HEK293 (cell line): ENCODE results near the gene GPX4.

Experiments used
- CTCF ChIA-PET: fragments of 350-600 bp; formaldehyde crosslinking; extraction: SDS; loops from one replicate; lab custom pipeline; 2021; ENCODE audit warnings: antibody characterized with exemption; lab: Yijun Ruan, JAX
- POLR2A ChIA-PET: fragments of 300-600 bp; formaldehyde crosslinking; extraction: SDS; loops from one replicate; lab custom pipeline; 2020; ENCODE audit warnings: antibody characterized with exemption, inconsistent platforms; lab: Yijun Ruan, JAX
- H3K27ac ChIP-seq: fragments of 200-500 bp; sonication (Bioruptor generic); 2 replicates; pipeline ENCODE4 v1.5.1; 2014; ENCODE audit warnings: low read depth, low read length, control low read depth, inconsistent platforms; ENCODE audit errors: extremely low read depth
- H3K36me3 ChIP-seq, 2 experiments: fragments of 200-500 bp in 1 of 2; sonication (Bioruptor generic) in 1 of 2; 1 replicate in 1 of 2; 2 replicates in 1 of 2; pipeline ENCODE4 v1.5.1; 2014 to 2017; ENCODE audit warnings: inconsistent platforms in 2 of 2, low read length in 2 of 2; ENCODE audit not compliant: control insufficient read depth in 2 of 2, insufficient read depth in 1 of 2
- H3K4me1 ChIP-seq: fragments of 200-500 bp; sonication (Bioruptor generic); 2 replicates; pipeline ENCODE4 v1.5.1; 2014; ENCODE audit warnings: mild to moderate bottlenecking, low read length, inconsistent platforms; ENCODE audit not compliant: control insufficient read depth, insufficient read depth
- H3K4me3 ChIP-seq: 2 replicates; pipeline ENCODE4 v1.5.1; 2011; ENCODE audit warnings: low read depth, mild to moderate bottlenecking, control low read depth, low read length, moderate library complexity
- H3K9me3 ChIP-seq: fragments of 200-500 bp; sonication (Bioruptor generic); 2 replicates; pipeline ENCODE4 v1.5.1; 2014; ENCODE audit warnings: low read depth, low read length, inconsistent platforms; ENCODE audit not compliant: control insufficient read depth, insufficient read depth
- GLIS1 ChIP-seq: fragments of 450-650 bp; formaldehyde crosslinking; IDR thresholded peaks from 2 replicates; pipeline ENCODE4 v1.5.1; 2016; ENCODE audit warnings: missing biosample characterization, missing genetic modification characterization
- GLIS2 ChIP-seq: fragments of 450-650 bp; formaldehyde crosslinking; IDR thresholded peaks from 2 replicates; pipeline ENCODE4 v1.5.1; 2016; ENCODE audit warnings: missing biosample characterization, missing genetic modification characterization
- HIC1 ChIP-seq: fragments of 450-650 bp; formaldehyde crosslinking; IDR thresholded peaks from 2 replicates; pipeline ENCODE4 v1.5.1; 2016; ENCODE audit warnings: missing biosample characterization, missing genetic modification characterization
- PRDM10 ChIP-seq: fragments of 450-650 bp; formaldehyde crosslinking; IDR thresholded peaks from 2 replicates; pipeline ENCODE4 v1.5.1; 2016; ENCODE audit warnings: missing biosample characterization, missing genetic modification characterization
- RBAK ChIP-seq: fragments of 450-650 bp; formaldehyde crosslinking; IDR thresholded peaks from 2 replicates; pipeline ENCODE4 v1.5.1; 2016; ENCODE audit warnings: missing biosample characterization, missing genetic modification characterization
- ZNF560 ChIP-seq: fragments of 450-650 bp; formaldehyde crosslinking; IDR thresholded peaks from 2 replicates; pipeline ENCODE4 v1.5.1; 2017; ENCODE audit warnings: missing biosample characterization, missing genetic modification characterization, borderline replicate concordance
- ZNF600 ChIP-seq: fragments of 450-650 bp; formaldehyde crosslinking; IDR thresholded peaks from 2 replicates; pipeline ENCODE4 v1.5.1; 2016; ENCODE audit warnings: missing biosample characterization, missing genetic modification characterization
- TF ChIP-seq, protein P1 (sequence below): fragments of 450-650 bp; formaldehyde crosslinking; conservative IDR thresholded peaks from 2 replicates; pipeline ENCODE4 v1.5.1; 2016; ENCODE audit warnings: low read depth, missing biosample characterization, missing genetic modification characterization
- TF ChIP-seq, protein P2 (sequence below): fragments of 450-650 bp; formaldehyde crosslinking; IDR thresholded peaks from 2 replicates; pipeline ENCODE4 v1.5.1; 2016; ENCODE audit warnings: missing biosample characterization, missing genetic modification characterization

GPX4 gene

DNA sequence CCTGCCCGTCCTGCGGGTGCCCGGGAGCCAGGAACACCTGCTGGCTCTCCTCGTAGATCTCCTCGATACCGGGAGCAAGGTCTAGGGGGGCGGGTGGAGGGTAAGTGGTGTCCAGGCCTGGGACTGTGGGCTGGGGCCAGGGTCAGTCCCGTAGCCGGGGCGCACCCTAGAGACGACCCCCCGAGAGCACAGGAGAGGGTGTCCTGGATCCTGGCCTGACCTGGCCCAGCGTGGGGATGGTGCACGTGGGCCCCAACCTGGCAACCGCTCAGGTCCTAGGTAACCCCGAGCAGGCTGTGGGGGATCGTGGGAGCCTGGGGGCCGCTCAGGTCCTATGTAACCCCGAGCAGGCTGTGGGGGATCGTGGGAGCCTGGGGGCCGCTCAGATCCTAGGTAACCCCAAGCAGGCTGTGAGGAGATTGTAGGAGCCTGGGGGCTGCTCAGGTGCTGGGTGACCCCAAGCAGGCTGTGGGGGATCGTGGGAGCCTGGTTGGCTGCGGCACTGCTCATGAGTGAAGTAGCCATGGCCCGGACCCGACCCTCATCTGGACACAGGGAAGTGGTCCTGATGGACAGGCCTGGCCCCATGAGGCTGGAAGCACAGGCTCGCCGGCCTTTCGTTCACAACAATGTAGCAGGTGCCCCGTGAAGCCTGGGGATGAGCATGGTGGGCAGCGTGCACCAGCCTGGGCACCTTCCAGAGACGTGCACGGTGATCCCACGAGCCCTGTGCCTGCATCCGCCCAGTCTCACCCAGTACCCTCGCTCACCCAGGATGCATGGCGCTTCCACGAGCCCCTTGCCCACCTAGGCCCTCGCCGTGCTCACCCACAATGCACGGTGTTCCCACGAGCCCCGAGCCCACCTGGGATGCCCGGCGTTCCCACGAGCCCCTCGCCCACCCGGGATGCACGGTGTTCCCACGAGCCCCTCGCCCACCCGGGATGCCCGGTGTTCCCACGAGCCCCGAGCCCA lies 6.2 kb downstream of the GPX4 start (continued):
- TF ChIP-seq HIC1 = peak; percentile 81
- TF ChIP-seq, all 188 proteins: peak for 6

- Histone ChIP-seq H3K9me3 (no peaks in the 10 kb centered on the region), H3K36me3 (peaks cover 0 to 49% of the 10 kb centered on the region in 2 experiments; a peak in 1 of 3 replicates), H3K4me3 (no peak overlapping the region), H3K4me1 (peaks cover 4% of the 10 kb centered on the region; the same call in 1 of the 2 replicates), H3K27ac (no peak overlapping the region)
- ChIA-PET POLR2A (no interaction called here), CTCF (interaction anchor here (0.7 to 3.9 kb wide), 2 partner anchors 37 to 82 kb away, joined by 4 to 40 read pairs; no protein-coding TSS in a partner anchor)
- TF ChIP-seq, protein P1, sequence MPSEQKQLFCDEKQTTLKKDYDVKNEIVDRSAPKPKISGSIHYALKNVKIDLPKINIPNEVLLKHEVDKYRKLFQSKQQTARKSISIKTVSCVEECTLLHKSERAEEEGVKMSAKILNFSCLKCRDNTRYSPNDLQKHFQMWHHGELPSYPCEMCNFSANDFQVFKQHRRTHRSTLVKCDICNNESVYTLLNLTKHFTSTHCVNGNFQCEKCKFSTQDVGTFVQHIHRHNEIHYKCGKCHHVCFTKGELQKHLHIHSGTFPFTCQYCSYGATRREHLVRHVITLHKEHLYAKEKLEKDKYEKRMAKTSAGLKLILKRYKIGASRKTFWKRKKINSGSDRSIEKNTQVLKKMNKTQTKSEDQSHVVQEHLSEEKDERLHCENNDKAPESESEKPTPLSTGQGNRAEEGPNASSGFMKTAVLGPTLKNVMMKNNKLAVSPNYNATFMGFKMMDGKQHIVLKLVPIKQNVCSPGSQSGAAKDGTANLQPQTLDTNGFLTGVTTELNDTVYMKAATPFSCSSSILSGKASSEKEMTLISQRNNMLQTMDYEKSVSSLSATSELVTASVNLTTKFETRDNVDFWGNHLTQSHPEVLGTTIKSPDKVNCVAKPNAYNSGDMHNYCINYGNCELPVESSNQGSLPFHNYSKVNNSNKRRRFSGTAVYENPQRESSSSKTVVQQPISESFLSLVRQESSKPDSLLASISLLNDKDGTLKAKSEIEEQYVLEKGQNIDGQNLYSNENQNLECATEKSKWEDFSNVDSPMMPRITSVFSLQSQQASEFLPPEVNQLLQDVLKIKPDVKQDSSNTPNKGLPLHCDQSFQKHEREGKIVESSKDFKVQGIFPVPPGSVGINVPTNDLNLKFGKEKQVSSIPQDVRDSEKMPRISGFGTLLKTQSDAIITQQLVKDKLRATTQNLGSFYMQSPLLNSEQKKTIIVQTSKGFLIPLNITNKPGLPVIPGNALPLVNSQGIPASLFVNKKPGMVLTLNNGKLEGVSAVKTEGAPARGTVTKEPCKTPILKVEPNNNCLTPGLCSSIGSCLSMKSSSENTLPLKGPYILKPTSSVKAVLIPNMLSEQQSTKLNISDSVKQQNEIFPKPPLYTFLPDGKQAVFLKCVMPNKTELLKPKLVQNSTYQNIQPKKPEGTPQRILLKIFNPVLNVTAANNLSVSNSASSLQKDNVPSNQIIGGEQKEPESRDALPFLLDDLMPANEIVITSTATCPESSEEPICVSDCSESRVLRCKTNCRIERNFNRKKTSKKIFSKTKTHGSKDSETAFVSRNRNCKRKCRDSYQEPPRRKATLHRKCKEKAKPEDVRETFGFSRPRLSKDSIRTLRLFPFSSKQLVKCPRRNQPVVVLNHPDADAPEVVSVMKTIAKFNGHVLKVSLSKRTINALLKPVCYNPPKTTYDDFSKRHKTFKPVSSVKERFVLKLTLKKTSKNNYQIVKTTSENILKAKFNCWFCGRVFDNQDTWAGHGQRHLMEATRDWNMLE (tag by site-specific recombination) = no peak
- TF ChIP-seq PRDM10 (peak; percentile 62; the same call in 1 of the 2 replicates), GLIS2 (tag by site-specific recombination) (peak; percentile 46; the same call in 1 of the 2 replicates), GLIS1 (tag by site-specific recombination) (peak; percentile 35), ZNF560 (tag by site-specific recombination) (no peak), ZNF600 (tag by site-specific recombination) (peak; percentile 100), RBAK (tag by site-specific recombination) (no peak)
- TF ChIP-seq, protein P2, sequence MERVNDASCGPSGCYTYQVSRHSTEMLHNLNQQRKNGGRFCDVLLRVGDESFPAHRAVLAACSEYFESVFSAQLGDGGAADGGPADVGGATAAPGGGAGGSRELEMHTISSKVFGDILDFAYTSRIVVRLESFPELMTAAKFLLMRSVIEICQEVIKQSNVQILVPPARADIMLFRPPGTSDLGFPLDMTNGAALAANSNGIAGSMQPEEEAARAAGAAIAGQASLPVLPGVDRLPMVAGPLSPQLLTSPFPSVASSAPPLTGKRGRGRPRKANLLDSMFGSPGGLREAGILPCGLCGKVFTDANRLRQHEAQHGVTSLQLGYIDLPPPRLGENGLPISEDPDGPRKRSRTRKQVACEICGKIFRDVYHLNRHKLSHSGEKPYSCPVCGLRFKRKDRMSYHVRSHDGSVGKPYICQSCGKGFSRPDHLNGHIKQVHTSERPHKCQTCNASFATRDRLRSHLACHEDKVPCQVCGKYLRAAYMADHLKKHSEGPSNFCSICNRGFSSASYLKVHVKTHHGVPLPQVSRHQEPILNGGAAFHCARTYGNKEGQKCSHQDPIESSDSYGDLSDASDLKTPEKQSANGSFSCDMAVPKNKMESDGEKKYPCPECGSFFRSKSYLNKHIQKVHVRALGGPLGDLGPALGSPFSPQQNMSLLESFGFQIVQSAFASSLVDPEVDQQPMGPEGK (tag by site-specific recombination) = 0 out of 2 replicates have a peak, but pooled peaks have one; percentile 19
Measured at GRCh38 chr19:1110809-1111640, 7.2 kb downstream of the GPX4 start.
